RWPE1 (cell line): Measurements from ENCODE around the gene RPL10A.

ENCODE experiments used
- CTCF ChIA-PET: fragments of 350-600 bp; sonication (Branson Sonifier 250); formaldehyde crosslinking; extraction: SDS; loops from one replicate; lab custom pipeline; 2021; lab: Yijun Ruan, JAX
- POLR2A ChIA-PET: fragments of 400-600 bp; formaldehyde crosslinking; extraction: SDS; loops from one replicate; lab custom pipeline; 2020; ENCODE audit warnings: antibody characterized with exemption; ENCODE audit not compliant: low non-redundant PET; lab: Yijun Ruan, JAX
- DNase-seq: peaks from one replicate; pipeline ENCODE4 v3.0.0; 2012; ENCODE audit warnings: low spot score
- H3K27ac ChIP-seq: fragments of 450-650 bp; 2 replicates; pipeline ENCODE4 v1.5.1; 2017
- CTCF ChIP-seq: fragments of 450-650 bp; conservative IDR thresholded peaks from 2 replicates; pipeline ENCODE4 v1.5.1; 2017; ENCODE audit warnings: low read depth, mild to moderate bottlenecking

RPL10A gene

DNA sequence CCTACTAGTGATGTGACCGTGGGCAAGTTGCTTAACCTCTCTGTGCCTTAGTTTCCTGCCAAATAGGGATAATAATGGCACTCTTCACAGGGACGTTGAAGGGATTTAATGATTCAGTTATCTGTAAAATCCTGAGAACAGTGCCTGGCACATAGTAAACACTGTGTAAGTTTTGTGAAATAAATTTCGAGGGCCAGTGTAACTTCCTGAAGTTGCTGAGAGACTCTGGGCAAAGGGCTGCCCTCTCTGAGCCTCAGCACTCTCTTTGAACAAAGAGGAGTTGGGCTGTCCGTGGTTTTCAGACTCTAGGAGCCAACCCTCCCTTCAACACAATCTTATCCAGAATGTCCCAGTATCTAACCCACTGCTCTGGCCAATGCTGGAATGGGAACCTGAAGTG is 31.2 kb downstream of the RPL10A start:
- H3K27ac ChIP-seq, result no peak overlapping the region
- no peak for TF ChIP-seq CTCF
- ChIA-PET POLR2A (no interaction called here), CTCF (interaction anchor here (0.5 kb wide), 1 partner anchor 12 kb away, joined by 7 read pairs; no protein-coding TSS in a partner anchor)
- DNase-seq, result no peak

DNA sequence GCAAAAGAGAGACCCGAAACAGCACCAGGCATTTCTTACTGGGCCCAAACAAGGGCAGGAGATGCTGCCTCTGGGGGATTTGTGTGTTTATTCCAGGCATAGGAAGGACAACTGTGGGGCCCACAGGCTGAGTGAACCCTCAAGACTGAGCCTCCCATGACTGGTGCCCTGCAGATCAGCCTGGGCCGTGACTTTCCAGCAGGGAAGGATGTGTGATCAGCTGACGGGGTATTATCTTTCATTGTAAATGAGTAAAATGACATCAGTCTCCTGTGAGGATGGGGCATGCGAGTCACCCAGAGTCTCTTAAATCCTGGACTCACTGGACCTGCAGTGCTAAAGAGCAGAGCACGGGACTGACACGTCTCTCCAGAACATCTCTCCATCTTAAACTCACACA is 32.6 kb downstream of the RPL10A start:
- TF ChIP-seq CTCF, result no peak
- ChIA-PET CTCF (no interaction called here), POLR2A (no interaction called here)
- peak; percentile 32 for DNase-seq
- peak overlapping the region; percentile 34; the same call in 1 of the 2 replicates for H3K27ac ChIP-seq

DNA sequence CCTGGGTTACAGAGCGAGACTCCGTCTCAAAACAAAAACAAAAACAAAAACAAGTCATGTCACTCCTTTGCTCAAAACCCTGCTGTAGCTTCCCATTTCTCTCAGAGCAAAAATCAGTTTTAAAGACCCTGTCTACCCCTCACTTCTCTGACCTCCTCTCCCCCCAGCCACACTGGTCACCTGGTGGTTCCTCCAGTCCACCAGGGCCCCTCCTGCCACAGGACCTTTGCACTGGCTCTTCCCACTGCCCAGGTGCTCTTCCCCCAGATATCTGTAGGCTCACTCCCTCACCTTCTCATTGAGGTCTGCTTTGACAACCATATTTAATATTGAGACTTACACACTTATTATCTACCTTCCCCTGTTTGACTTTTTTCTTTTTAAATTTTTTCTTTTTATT is 33.6 kb downstream of the RPL10A start:
- ChIA-PET POLR2A (no interaction called here), CTCF (interaction anchor here (0.6 to 0.7 kb wide), 2 partner anchors 92 to 256 kb away, joined by 3 to 4 read pairs; no protein-coding TSS in a partner anchor)
- H3K27ac ChIP-seq, result no peak overlapping the region
- TF ChIP-seq CTCF, result no peak
- DNase-seq, result no peak

DNA sequence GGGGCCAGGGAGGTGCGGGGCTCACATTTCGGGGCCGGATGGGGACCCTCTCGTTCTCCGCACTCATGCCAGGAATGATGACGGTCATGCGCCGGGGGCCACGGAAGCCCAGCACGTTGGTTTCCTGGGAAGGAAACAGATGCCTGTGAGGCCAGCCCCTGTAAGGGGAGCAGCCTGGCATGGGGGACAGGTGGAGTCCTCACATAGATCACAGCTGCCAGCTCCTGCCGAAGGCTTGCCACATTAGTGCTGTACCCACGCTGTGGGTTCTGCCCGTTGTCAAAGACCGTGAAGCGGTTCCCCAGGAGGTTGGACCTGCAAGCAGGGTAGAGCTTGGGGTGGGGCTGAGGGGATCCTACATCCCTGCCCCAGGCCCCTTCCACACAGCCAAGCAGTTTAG is 35.3 kb downstream of the RPL10A start:
- POLR2A ChIA-PET, result no interaction called here
- DNase-seq, result no peak
- CTCF ChIA-PET, result interaction anchor here (0.6 kb wide), 1 partner anchor 12 kb away, joined by 4 read pairs; no protein-coding TSS in a partner anchor
- no peak for TF ChIP-seq CTCF
- H3K27ac ChIP-seq, result no peak overlapping the region

DNA sequence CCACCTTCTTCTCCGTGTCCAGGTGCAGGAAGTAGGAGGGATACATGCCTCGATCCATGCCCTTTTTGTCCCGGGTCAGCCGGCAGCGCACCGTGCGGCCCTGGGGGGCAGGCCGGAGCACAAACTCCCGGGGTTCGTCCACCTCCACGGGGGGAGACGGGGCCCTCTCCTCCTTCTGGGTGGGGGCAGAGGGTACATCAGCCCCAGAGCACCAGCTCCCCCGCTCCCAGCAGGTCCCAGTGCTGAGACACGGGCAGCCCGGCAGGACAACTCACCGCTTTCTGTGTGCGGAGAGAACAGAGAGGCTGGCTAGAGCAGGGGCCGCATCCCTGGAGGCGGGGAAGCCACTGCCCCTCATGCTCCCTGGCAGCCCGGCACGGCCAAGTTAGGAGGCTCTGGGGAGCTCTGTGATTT is 37.8 kb downstream of the RPL10A start:
- no peak for DNase-seq
- POLR2A ChIA-PET, result no interaction called here
- CTCF ChIA-PET, result interaction anchor here (0.6 kb wide), 1 partner anchor 18 kb away, joined by 3 read pairs; no protein-coding TSS in a partner anchor
- TF ChIP-seq CTCF, result no peak
- H3K27ac ChIP-seq, result no peak overlapping the region

- no peak for TF ChIP-seq CTCF
- CTCF ChIA-PET, result interaction anchor here (0.6 kb wide), 1 partner anchor 18 kb away, joined by 3 read pairs; no protein-coding TSS in a partner anchor
- POLR2A ChIA-PET, result no interaction called here
- no peak for DNase-seq
- H3K27ac ChIP-seq, result no peak overlapping the region
Measured at GRCh38 chr6:35506536-35506935, 38.3 kb downstream of the RPL10A start.

DNA sequence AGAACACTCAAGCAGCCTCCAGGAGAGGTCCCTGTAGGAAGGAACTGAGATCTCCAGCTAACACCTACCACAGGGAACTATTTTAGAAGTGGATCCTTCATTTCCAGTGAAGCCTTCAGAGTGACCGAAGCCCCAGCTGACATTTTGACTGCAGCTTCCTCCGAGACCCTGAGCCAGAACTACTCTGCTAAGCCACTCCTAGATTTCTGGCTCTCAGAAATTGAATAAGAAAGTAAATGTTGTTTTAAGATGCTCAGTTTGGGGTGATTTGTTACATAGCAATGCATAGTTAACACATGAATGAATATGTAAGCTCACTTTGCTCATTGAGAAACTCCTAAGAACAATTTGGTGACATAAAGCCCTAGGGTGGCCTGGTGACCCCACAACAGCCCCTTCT is 39.0 kb downstream of the RPL10A start:
- CTCF ChIA-PET, result interaction anchor here (0.5 kb wide), 1 partner anchor 583 kb away, joined by 3 read pairs; no protein-coding TSS in a partner anchor
- no peak for TF ChIP-seq CTCF
- no peak overlapping the region for H3K27ac ChIP-seq
- DNase-seq, result no peak
- POLR2A ChIA-PET, result no interaction called here
